ENCODE measurements around the gene HOXD11. TPM values are rescaled to one million over a fixed set of nuclear protein-coding genes. Genes with fewer than 3 reads are reported as not detected.

The HOXD11 gene
- total RNA-seq, 1 experiment from 2014 or later, result not detected

DNA sequence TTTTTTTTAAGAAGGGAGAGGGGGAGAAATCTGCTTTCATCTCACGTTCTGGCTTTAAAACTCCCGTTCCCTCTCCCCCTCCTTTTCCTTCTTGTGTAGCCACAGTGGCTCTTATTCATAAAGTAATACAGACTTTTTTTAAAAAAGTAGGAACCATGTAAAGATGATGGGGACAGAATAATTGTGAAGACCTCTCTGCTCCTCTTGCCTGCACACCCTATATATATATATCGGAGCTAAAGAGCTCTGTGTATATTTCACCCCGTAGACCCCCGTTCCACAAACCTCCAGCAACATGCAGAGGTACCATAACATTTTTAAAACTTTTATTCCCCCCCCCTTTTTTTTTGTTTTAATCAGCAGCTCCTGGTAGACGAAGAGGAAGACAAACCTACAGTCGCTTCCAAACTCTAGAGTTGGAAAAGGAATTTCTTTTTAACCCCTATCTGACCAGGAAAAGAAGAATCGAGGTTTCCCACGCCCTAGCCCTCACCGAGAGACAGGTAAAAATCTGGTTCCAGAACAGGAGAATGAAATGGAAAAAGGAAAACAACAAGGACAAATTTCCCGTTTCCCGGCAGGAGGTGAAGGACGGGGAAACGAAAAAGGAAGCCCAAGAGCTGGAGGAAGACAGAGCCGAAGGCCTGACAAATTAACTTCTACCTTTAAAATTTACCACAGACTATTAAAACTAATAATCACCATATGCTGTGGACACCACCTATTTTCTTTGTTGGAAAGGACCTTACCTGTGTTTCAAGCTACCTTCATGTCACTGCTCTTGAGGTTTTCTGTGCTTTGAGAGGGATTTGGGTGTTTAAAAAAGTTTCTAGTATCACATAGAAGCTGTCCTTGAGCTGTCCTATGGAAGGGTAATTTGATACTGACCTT lies 24.1 kb downstream of the HOXD11 start:
- TF ChIP-seq, protein P1, sequence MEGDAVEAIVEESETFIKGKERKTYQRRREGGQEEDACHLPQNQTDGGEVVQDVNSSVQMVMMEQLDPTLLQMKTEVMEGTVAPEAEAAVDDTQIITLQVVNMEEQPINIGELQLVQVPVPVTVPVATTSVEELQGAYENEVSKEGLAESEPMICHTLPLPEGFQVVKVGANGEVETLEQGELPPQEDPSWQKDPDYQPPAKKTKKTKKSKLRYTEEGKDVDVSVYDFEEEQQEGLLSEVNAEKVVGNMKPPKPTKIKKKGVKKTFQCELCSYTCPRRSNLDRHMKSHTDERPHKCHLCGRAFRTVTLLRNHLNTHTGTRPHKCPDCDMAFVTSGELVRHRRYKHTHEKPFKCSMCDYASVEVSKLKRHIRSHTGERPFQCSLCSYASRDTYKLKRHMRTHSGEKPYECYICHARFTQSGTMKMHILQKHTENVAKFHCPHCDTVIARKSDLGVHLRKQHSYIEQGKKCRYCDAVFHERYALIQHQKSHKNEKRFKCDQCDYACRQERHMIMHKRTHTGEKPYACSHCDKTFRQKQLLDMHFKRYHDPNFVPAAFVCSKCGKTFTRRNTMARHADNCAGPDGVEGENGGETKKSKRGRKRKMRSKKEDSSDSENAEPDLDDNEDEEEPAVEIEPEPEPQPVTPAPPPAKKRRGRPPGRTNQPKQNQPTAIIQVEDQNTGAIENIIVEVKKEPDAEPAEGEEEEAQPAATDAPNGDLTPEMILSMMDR (IDR thresholded peaks at IDR 0.05; ENCODE audit: unreplicated experiment), result no peak
- BruUV-seq (replicated peaks), result no TSS peak
- ChIA-PET POLR2A (no interaction called here), CTCF (interaction anchor here (0.6 to 4.7 kb wide), 14 partner anchors 9 to 1017 kb away, joined by 3 to 50 read pairs (median 4); no protein-coding TSS in a partner anchor)
- Mint-ChIP-seq H3K4me3 (ENCODE audit: unreplicated experiment) (no peak overlapping the region), H3K36me3 (ENCODE audit: insufficient read depth, unreplicated experiment) (no peaks in the 10 kb centered on the region), H3K9me3 (ENCODE audit: unreplicated experiment) (no peaks in the 10 kb centered on the region), H3K4me1 (ENCODE audit: insufficient read depth, unreplicated experiment) (no peaks in the 10 kb centered on the region), H3K27me3 (ENCODE audit: insufficient read depth, unreplicated experiment) (no peaks in the 10 kb centered on the region), H3K27ac (ENCODE audit: low read depth, unreplicated experiment) (no peak overlapping the region)
- DNase-seq (ENCODE audit: unreplicated experiment), result no peak
- intact Hi-C loops (cut with micrococcal nuclease), result no loop called here

DNA sequence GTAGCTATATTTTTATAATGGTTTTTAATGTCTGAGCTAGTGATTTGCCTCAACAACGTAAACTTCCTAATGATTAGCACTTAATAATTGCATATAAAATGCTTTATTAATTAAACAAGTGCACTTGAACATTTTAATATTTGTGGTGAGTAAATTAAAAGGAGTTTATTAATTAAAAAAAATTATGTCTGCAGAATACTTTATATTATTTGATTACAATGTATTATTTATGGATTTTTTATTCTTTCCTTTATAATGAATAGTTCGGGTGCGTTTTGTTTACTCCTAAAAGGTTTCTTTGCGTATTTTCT lies 24.7 kb downstream of the HOXD11 start:
- TF ChIP-seq, protein P1 (IDR thresholded peaks at IDR 0.05; ENCODE audit: unreplicated experiment), result no peak
- Mint-ChIP-seq H3K9me3 (ENCODE audit: unreplicated experiment) (no peaks in the 10 kb centered on the region), H3K27me3 (ENCODE audit: insufficient read depth, unreplicated experiment) (no peaks in the 10 kb centered on the region), H3K4me3 (ENCODE audit: unreplicated experiment) (peak overlapping the region; percentile 71), H3K27ac (ENCODE audit: low read depth, unreplicated experiment) (no peak overlapping the region), H3K4me1 (ENCODE audit: insufficient read depth, unreplicated experiment) (no peaks in the 10 kb centered on the region), H3K36me3 (ENCODE audit: insufficient read depth, unreplicated experiment) (no peaks in the 10 kb centered on the region)
- no peak for DNase-seq (ENCODE audit: unreplicated experiment)
- POLR2A ChIA-PET, result no interaction called here
- BruUV-seq (replicated peaks), result no TSS peak
- CTCF ChIA-PET, result interaction anchor here (0.8 to 4.7 kb wide), 13 partner anchors 8 to 1017 kb away, joined by 3 to 50 read pairs (median 5); no protein-coding TSS in a partner anchor
- intact Hi-C loops (cut with micrococcal nuclease), result no loop called here

DNA sequence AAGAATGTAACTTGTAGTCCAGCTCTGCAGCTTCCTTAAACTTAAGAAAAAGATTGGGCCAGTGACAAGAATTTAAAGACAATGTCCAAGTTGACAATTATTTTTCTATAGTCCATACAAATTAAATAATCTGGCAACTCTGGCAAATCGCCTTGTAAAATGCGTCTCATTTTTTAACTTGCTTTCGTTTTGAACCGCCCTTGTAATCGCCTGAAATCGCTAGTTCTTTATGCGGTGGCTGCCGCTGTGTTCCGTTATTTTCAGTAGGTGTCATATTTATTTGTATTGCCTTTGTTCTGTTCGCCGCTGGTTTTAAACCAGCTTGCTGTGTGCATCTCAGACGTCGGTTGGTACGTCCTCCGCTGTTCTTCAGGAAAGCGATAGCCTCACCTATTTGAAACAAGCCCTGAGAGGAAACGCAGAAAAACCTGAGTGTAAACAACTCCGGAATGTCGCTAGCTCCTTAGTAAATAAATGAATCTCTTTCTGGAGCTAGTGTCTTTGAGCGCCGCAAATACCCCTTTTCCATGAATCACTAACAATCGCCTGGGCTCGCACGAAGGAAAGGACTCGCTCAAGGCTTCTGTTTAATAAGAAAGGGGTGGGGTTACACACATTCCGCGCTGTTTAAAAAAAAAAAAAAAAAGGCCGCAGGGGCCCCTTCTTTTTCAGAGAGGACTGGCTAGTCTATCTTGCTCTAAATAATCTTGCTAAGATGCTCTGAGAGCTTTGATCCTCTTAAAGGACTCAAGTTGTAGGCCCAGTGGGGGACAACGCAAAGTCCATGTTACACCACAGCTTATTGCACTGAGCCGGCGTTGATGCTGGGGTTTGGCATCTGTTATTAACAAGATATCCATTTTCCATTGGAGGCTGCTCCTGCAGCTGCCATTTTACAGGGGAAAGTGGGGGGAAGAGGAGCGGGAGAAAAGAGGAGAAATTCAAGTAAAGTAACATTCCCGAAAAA lies 25.4 kb downstream of the HOXD11 start:
- BruUV-seq (replicated peaks), result no TSS peak
- H3K36me3 Mint-ChIP-seq (ENCODE audit: insufficient read depth, unreplicated experiment), result no peaks in the 10 kb centered on the region
- H3K27ac Mint-ChIP-seq (ENCODE audit: low read depth, unreplicated experiment), result no peak overlapping the region
- POLR2A ChIA-PET, result no interaction called here
- CTCF ChIA-PET, result interaction anchor here (0.6 to 4.7 kb wide), 16 partner anchors 8 to 1016 kb away, joined by 3 to 50 read pairs (median 4); no protein-coding TSS in a partner anchor
- intact Hi-C loops (cut with micrococcal nuclease), result no loop called here
- TF ChIP-seq, protein P1 (IDR thresholded peaks at IDR 0.05; ENCODE audit: unreplicated experiment), result no peak
- no peaks in the 10 kb centered on the region for H3K9me3 Mint-ChIP-seq (ENCODE audit: unreplicated experiment)
- DNase-seq (ENCODE audit: unreplicated experiment), result no peak
- no peaks in the 10 kb centered on the region for H3K4me1 Mint-ChIP-seq (ENCODE audit: insufficient read depth, unreplicated experiment)
- H3K27me3 Mint-ChIP-seq (ENCODE audit: insufficient read depth, unreplicated experiment), result no peaks in the 10 kb centered on the region
- peak overlapping the region; percentile 71 for H3K4me3 Mint-ChIP-seq (ENCODE audit: unreplicated experiment)

DNA sequence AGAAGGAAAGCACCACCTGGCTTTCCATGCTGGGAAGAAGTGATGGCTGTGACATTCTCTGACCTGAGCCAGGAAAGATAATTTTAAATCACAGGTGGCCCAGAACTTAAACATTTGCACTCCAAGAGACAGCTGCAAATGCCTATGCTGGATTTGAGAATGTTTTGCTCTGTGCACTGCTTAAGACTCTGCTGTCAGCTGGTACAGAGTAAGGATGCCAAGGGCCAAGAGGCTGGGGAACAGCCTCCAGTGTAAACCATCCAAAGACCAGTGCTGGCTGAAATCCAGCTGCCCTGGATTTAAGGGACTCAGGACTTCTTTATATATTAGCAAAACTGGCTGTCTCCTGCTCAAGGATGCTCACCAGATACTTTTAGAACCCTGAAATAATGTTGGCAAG lies 26.3 kb downstream of the HOXD11 start:
- no TSS peak for BruUV-seq (replicated peaks)
- no peak overlapping the region for H3K27ac Mint-ChIP-seq (ENCODE audit: low read depth, unreplicated experiment)
- POLR2A ChIA-PET, result no interaction called here
- no peak for DNase-seq (ENCODE audit: unreplicated experiment)
- CTCF ChIA-PET, result interaction anchor here (0.6 to 4.7 kb wide), 9 partner anchors 322 to 1015 kb away, joined by 3 to 50 read pairs (median 5); no protein-coding TSS in a partner anchor
- intact Hi-C loops (cut with micrococcal nuclease), result no loop called here
- TF ChIP-seq, protein P1 (IDR thresholded peaks at IDR 0.05; ENCODE audit: unreplicated experiment), result no peak
- no peaks in the 10 kb centered on the region for H3K27me3 Mint-ChIP-seq (ENCODE audit: insufficient read depth, unreplicated experiment)
- H3K9me3 Mint-ChIP-seq (ENCODE audit: unreplicated experiment), result no peaks in the 10 kb centered on the region
- H3K4me1 Mint-ChIP-seq (ENCODE audit: insufficient read depth, unreplicated experiment), result no peaks in the 10 kb centered on the region
- H3K36me3 Mint-ChIP-seq (ENCODE audit: insufficient read depth, unreplicated experiment), result no peaks in the 10 kb centered on the region
- H3K4me3 Mint-ChIP-seq (ENCODE audit: unreplicated experiment), result no peak overlapping the region
